Measurements from ENCODE around the gene CHN2. TPM values are rescaled to one million over a fixed set of nuclear protein-coding genes. Genes with fewer than 3 reads are reported as not detected.

The CHN2 gene
- polyA plus RNA-seq, 1 of the 3 experiments (the other 2 are of a cell fraction): 0.02 TPM

GRCh38 chr7:29185613-29186012, 9.0 kb upstream of the CHN2 start (continued):
- TF ChIP-seq EZH2phosphoT487 (IDR thresholded peaks at IDR 0.05; ENCODE audit: borderline replicate concordance, low read depth) (no peak), YY1 (IDR thresholded peaks at IDR 0.05; ENCODE audit: low read depth) (no peak), ELF1 (IDR thresholded peaks at IDR 0.05) (no peak)

DNA sequence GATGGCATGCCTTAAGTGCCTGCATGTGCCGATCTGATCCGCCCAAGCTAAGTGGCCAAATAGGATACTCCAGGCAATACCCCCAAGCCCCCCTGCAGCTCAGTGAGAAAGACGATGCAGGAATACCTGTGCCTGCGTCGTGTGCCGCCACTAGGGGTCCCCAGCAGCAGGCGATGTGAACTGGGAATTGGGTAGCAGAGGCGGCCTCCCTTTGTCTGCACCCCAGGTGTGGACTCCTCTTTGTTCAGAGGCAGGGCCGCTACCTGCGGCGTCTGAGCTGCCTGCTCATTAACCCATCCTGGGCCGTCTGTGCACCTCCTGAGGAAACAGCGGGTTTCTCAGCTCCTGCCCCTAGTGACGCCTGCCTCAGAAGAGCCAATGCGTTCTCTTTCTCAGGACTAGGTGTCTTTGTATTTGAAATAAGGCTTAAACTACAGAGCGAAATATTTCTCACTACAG, 4.8 kb upstream of the CHN2 start:
- Histone ChIP-seq H3K9ac (no peak overlapping the region), H3K9me2 (no peaks in the 10 kb centered on the region), H3K27ac (ENCODE audit: low read depth in 2 of 2, low read length in 1 of 2) (no peak overlapping the region), H3K79me2 (ENCODE audit: insufficient read depth) (no peaks in the 10 kb centered on the region), H3K4me3 (ENCODE audit: low read depth in 2 of 2, low read length in 1 of 2) (no peak overlapping the region; a peak in 2 of 4 replicates), H3K36me3 (replicated peaks in 1 of 2; ENCODE audit: control insufficient read depth in 1 of 2, insufficient read depth in 2 of 2, low read length in 1 of 2) (no peaks in the 10 kb centered on the region), H3K9me3 (no peaks in the 10 kb centered on the region), H4K20me1 (ENCODE audit: insufficient read depth) (no peaks in the 10 kb centered on the region), H2AFZ (ENCODE audit: low read depth) (no peak overlapping the region), H3K27me3 (ENCODE audit: insufficient read depth) (peaks cover 19% of the 10 kb centered on the region), H3K4me1 (ENCODE audit: control insufficient read depth in 1 of 2, insufficient read depth in 2 of 2, low read depth in 1 of 2, low read length in 1 of 2) (peaks cover 0 to 6% of the 10 kb centered on the region in 2 experiments; a peak in 1 of 4 replicates), H3K4me2 (no peak overlapping the region), H3F3A (replicated peaks; ENCODE audit: insufficient read depth) (no peaks in the 10 kb centered on the region)
- no peak for TF ChIP-seq NFIC (IDR thresholded peaks at IDR 0.05; ENCODE audit: borderline replicate concordance)
- peak; percentile 91 for TF ChIP-seq CTCF (IDR thresholded peaks at IDR 0.05)
- TF ChIP-seq FOXM1 (IDR thresholded peaks at IDR 0.05; ENCODE audit: low read depth): no peak
- TF ChIP-seq SMC3 (IDR thresholded peaks at IDR 0.05; ENCODE audit: low read depth, low read length): peak; percentile 95
- peak; percentile 20; the same call in 1 of the 2 replicates for TF ChIP-seq NRF1 (IDR thresholded peaks at IDR 0.05; ENCODE audit: low read depth, low read length)
- peak; percentile 87 for TF ChIP-seq RAD21 (IDR thresholded peaks at IDR 0.05; ENCODE audit: low read length)
- WGBS (ENCODE audit: low lambda C conversion rate): 22% methylated on average over 15 of the region's 16 CpGs
- CTCF ChIA-PET: interaction anchor here (0.6 to 7.3 kb wide), 139 partner anchors 8 to 1002 kb away, joined by 3 to 236 read pairs (median 5); partner anchors contain the start of genes CPVL and WIPF3
- POLR2A ChIA-PET: interaction anchor here (0.6 kb wide), 1 partner anchor 11 kb away, joined by 3 read pairs; no protein-coding TSS in a partner anchor
- peak; percentile 87 for DNase-seq

DNA sequence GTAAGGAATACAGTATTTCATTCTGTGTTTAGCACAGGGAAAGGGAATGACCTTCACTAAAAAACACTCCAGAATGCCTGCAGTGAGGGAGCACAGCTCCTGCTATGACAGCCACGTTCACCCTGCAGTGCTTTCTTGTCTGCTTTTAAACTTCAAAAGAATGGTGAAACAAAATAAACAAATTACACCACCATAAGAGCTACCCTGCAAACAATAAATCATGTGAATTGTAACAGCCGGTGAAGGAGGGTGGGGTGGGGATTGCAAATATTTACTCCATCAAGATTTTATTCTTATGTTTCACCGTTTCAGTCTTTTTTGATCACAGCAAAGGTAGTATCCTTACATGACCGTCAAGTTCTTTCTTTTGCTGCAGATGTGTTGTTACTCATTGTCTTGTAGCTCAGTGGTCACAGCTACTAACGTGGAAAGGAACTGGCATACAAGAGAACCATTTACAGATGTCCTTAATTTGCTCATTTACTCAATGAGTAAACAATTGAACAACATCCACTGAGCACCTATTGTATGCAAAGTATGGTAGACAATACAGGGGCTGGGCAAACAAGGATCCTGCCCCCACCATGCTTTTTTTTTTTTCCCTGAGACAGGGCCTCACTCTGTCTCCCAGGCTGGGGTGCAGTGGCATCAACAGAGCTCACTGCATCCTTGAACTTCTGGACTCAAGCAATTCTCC, 4.1 kb upstream of the CHN2 start:
- no peaks in the 10 kb centered on the region for H3F3A ChIP-seq (replicated peaks; ENCODE audit: insufficient read depth)
- no peak overlapping the region for H2AFZ ChIP-seq (ENCODE audit: low read depth)
- no peaks in the 10 kb centered on the region for H3K79me2 ChIP-seq (ENCODE audit: insufficient read depth)
- H3K9me3 ChIP-seq: no peaks in the 10 kb centered on the region
- 57% methylated on average over 5 of the region's 5 CpGs for WGBS (ENCODE audit: low lambda C conversion rate)
- H3K4me3 ChIP-seq (ENCODE audit: low read depth in 2 of 2, low read length in 1 of 2): no peak overlapping the region
- H3K9ac ChIP-seq: no peak overlapping the region
- no peaks in the 10 kb centered on the region for H3K36me3 ChIP-seq (replicated peaks in 1 of 2; ENCODE audit: control insufficient read depth in 1 of 2, insufficient read depth in 2 of 2, low read length in 1 of 2)
- POLR2A ChIA-PET: no interaction called here
- CTCF ChIA-PET: interaction anchor here (0.6 to 7.3 kb wide), 109 partner anchors 7 to 615 kb away, joined by 3 to 236 read pairs (median 7); partner anchors contain the start of genes CPVL and WIPF3
- peaks cover 0 to 9% of the 10 kb centered on the region in 2 experiments; a peak in 1 of 4 replicates for H3K4me1 ChIP-seq (ENCODE audit: control insufficient read depth in 1 of 2, insufficient read depth in 2 of 2, low read depth in 1 of 2, low read length in 1 of 2)
- H3K9me2 ChIP-seq: no peaks in the 10 kb centered on the region
- no peak for TF ChIP-seq GATA2 (CRISPR knock-in tag; IDR thresholded peaks at IDR 0.05)
- no peak for TF ChIP-seq NFIC (IDR thresholded peaks at IDR 0.05; ENCODE audit: borderline replicate concordance)
- no peak for TF ChIP-seq RAD21 (IDR thresholded peaks at IDR 0.05; ENCODE audit: low read length)
- no peak for TF ChIP-seq ELF1 (IDR thresholded peaks at IDR 0.05)
- TF ChIP-seq MEF2A (IDR thresholded peaks at IDR 0.05; ENCODE audit: borderline replicate concordance, low read depth): no peak
- no peak for TF ChIP-seq SIN3A (IDR thresholded peaks at IDR 0.05; ENCODE audit: borderline replicate concordance, low read depth, low read length)
- TF ChIP-seq CTCF (IDR thresholded peaks at IDR 0.05): no peak
- no peak for TF ChIP-seq TEAD4 (IDR thresholded peaks at IDR 0.05; ENCODE audit: borderline replicate concordance, insufficient read depth)
- TF ChIP-seq TAF1 (IDR thresholded peaks at IDR 0.05; ENCODE audit: borderline replicate concordance, low read depth, low read length): no peak
- no peak for TF ChIP-seq MXI1 (IDR thresholded peaks at IDR 0.05; ENCODE audit: low read depth, low read length)
- TF ChIP-seq, protein P1, sequence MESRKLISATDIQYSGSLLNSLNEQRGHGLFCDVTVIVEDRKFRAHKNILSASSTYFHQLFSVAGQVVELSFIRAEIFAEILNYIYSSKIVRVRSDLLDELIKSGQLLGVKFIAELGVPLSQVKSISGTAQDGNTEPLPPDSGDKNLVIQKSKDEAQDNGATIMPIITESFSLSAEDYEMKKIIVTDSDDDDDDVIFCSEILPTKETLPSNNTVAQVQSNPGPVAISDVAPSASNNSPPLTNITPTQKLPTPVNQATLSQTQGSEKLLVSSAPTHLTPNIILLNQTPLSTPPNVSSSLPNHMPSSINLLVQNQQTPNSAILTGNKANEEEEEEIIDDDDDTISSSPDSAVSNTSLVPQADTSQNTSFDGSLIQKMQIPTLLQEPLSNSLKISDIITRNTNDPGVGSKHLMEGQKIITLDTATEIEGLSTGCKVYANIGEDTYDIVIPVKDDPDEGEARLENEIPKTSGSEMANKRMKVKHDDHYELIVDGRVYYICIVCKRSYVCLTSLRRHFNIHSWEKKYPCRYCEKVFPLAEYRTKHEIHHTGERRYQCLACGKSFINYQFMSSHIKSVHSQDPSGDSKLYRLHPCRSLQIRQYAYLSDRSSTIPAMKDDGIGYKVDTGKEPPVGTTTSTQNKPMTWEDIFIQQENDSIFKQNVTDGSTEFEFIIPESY (IDR thresholded peaks at IDR 0.05; ENCODE audit: borderline replicate concordance, low read depth): no peak
- no peak overlapping the region for H3K4me2 ChIP-seq
- no peak for DNase-seq
- H3K27ac ChIP-seq (ENCODE audit: low read depth in 2 of 2, low read length in 1 of 2): no peak overlapping the region
- no peaks in the 10 kb centered on the region for H4K20me1 ChIP-seq (ENCODE audit: insufficient read depth)
- H3K27me3 ChIP-seq (ENCODE audit: insufficient read depth): peaks cover 26% of the 10 kb centered on the region
